ENCODE measurements around the gene HS3ST1.
A peak's percentile ranks its signal among the peaks of the same experiment; 100 is the strongest.

HS3ST1 gene

DNA sequence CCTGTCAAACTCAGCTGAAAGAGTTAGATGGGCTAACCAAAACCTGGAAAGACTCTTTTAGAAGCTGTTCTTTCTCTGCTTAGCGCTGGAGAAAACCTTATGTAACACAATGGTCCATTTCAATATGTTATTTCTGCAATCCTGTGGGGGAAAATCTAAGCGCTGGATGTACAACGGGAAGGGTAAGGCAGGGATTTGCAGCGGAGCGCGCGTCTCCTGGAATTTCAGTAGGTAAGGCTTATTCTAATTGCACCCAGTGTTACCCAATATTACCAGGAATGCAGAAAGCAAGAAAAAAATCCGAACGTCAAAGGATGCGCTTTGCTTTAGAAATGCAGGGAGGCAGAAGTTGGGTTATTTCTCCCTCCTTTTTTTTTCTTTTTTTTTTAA lies 2.0 kb downstream of the HS3ST1 start:
- H3K27ac ChIP-seq: no peak overlapping the region
- TF ChIP-seq, protein P1, sequence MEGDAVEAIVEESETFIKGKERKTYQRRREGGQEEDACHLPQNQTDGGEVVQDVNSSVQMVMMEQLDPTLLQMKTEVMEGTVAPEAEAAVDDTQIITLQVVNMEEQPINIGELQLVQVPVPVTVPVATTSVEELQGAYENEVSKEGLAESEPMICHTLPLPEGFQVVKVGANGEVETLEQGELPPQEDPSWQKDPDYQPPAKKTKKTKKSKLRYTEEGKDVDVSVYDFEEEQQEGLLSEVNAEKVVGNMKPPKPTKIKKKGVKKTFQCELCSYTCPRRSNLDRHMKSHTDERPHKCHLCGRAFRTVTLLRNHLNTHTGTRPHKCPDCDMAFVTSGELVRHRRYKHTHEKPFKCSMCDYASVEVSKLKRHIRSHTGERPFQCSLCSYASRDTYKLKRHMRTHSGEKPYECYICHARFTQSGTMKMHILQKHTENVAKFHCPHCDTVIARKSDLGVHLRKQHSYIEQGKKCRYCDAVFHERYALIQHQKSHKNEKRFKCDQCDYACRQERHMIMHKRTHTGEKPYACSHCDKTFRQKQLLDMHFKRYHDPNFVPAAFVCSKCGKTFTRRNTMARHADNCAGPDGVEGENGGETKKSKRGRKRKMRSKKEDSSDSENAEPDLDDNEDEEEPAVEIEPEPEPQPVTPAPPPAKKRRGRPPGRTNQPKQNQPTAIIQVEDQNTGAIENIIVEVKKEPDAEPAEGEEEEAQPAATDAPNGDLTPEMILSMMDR (IDR thresholded peaks at IDR 0.05): no peak
- no peak for TF ChIP-seq ZFX (IDR thresholded peaks at IDR 0.05; ENCODE audit: borderline replicate concordance)

DNA sequence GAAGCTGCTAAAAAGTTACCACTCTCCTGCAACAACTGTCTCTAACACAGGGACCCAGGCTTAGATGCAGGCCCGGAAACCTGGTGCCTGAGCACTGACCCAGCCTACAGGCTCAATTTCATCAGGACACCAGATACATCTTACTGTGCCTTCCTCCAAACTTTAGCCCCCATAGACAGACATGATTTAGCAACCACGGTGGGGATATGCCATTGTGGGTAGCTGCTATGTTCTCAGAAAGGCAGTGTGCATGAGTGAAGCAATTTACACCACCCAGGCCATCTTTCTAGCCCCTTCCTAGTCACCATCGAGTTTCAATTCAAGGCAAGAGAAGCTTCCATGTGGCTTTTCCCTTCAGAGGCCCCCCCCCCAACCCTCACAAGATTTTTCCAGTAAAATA lies 2.7 kb downstream of the HS3ST1 start:
- H3K27ac ChIP-seq: no peak overlapping the region
- TF ChIP-seq, protein P1 (IDR thresholded peaks at IDR 0.05): no peak
- no peak for TF ChIP-seq ZFX (IDR thresholded peaks at IDR 0.05; ENCODE audit: borderline replicate concordance)

DNA sequence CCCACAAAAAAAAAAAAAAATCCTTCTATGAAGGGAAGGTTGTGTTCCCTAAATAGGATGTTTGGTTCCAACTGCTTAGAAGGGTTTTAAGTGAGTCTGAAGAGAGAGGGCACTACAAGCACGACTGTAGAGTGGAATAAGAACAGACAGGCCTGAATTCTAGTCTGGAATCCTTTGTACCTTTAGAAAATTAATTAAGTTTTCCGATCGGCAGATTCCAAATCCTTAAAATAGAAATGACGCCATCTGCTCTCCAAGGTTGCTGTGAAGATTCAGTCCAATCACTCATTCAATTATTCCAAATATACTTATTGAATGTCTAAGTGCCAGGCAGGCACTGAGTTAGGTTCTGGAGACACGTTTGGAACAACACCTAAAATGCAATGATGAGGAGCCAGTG lies 3.8 kb downstream of the HS3ST1 start:
- TF ChIP-seq, protein P1 (IDR thresholded peaks at IDR 0.05): no peak
- no peak for TF ChIP-seq ZFX (IDR thresholded peaks at IDR 0.05; ENCODE audit: borderline replicate concordance)
- H3K27ac ChIP-seq: no peak overlapping the region

DNA sequence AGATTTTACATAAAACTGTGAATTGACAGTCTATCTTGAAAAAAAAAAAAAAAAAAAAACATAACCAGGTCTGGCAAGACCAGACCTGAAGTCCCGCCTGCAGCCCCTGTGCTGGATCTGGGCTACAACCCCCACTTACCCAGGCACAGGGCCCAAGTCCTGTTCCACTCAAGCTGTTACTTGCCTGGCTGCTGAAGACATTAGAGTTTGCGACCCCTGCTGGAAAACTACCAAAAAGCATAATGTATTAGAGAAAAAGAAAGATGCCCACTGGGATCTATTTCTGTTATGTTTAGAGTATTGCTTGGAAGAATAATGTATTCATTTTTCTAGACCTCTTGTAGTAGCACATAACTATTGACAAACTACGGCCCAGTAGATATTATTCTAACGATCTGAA lies 4.7 kb downstream of the HS3ST1 start:
- H3K27ac ChIP-seq: no peak overlapping the region
- TF ChIP-seq ZFX (IDR thresholded peaks at IDR 0.05; ENCODE audit: borderline replicate concordance): no peak
- TF ChIP-seq, protein P1 (IDR thresholded peaks at IDR 0.05): peak; percentile 36

DNA sequence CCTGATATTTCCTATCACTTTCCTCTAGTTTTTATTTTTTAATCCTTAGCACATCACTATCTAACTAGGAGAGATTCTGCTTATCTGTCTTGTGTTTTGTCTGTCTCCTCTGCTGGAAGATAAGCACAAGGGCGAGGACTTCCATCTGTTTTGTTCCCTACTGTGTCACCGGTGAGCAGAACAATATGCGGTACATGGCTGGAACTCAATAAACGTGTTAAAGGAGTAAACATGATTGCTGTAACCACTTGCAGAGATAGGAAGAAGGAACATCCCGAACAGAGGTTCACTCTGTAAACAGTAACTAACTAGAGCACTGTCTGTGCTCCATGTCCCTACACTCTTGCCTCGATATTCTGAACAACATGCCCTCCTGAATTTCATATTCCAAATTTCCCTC lies 5.2 kb downstream of the HS3ST1 start:
- no peak for TF ChIP-seq ZFX (IDR thresholded peaks at IDR 0.05; ENCODE audit: borderline replicate concordance)
- TF ChIP-seq, protein P1 (IDR thresholded peaks at IDR 0.05): no peak

DNA sequence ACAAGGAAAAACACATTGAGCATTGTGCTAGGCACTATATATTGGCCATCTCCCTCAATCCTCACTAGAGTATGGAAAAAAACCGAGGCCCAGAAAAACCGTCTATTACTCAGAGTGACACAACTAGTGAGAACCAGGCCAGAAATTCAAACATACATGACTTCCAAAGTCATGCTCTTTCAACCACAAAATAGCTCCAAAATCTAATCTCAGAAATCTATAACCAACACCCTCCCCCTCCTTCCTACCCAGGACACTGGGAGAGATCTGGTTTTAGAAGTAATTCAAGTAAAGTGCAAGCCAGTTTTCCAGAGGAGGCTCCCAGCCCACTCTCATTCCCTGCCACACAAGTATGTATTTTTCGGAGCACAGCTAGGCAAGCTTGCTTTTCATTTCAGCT lies 7.6 kb downstream of the HS3ST1 start:
- no peak overlapping the region for H3K27ac ChIP-seq

More for the DNA sequence above, 5.2 kb downstream of the HS3ST1 start:
- H3K27ac ChIP-seq: no peak overlapping the region

DNA sequence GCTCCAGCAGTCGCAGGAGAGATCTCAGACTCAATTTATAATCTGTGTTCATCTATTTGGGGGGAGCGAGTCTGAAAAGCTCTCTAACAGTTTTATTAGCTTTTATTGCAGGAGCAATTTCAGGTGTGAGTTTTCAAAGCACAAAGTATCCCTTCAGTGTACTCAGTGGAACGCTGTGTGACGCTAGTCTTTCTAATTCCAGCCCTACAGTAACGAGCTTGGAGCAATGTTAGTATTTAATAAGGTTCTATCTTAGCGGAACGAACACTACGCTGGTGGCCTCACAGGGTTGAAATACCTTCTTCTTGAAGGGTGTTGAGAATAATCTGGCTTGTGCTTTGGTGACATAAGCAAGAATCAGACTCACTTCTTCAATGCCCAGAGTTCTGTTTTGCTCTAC lies 8.4 kb downstream of the HS3ST1 start:
- no peak for TF ChIP-seq ZFX (IDR thresholded peaks at IDR 0.05; ENCODE audit: borderline replicate concordance)
- TF ChIP-seq, protein P1 (IDR thresholded peaks at IDR 0.05): no peak

More for the DNA sequence above, 7.6 kb downstream of the HS3ST1 start:
- TF ChIP-seq, protein P1 (IDR thresholded peaks at IDR 0.05): no peak
- no peak for TF ChIP-seq ZFX (IDR thresholded peaks at IDR 0.05; ENCODE audit: borderline replicate concordance)

More for the DNA sequence above, 8.4 kb downstream of the HS3ST1 start:
- no peak overlapping the region for H3K27ac ChIP-seq
